Stimulated activated CD8-positive, alpha-beta memory T cell treated with anti-CD3 and anti-CD28 coated beads, Interleukin-4, amount 100 ng/mL, for 24 hours (primary cell): ENCODE data around the gene FGR.
"Not testable (repeated sequence)": the region's sequence is repeated elsewhere in the genome, so short reads cannot be mapped to it uniquely, and the experiment has no call there.

Experiments
- DNase-seq: peaks from one replicate; pipeline ENCODE4 v3.0.0-alpha.2; 2020; ENCODE audit warnings: low read depth

The FGR gene

DNA sequence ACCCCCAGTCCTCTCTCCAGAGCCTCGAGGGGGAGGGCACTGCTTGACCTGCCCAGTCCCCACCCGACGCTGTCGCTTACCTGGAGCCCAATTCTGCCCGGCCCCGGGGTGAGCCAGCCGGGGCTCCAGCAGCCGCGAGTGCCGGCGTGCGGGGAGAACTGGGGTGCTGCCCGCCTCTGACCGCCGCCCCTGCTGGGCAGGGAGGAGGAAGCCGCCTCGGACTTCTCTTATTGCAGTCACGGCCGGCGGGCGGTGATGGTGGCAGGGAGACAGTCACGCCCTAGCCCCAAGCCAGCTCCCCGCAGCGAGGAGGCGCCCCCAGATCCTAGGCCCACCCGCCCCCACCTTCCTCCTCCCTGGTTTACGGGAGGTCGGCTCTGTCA lies at the start of gene FGR:
TSS of gene FGR (minus strand) at position 201 of the 383 bp plus-strand sequence. CDS start 11,269 bp downstream, outside the sequence.
- no peak for DNase-seq

DNA sequence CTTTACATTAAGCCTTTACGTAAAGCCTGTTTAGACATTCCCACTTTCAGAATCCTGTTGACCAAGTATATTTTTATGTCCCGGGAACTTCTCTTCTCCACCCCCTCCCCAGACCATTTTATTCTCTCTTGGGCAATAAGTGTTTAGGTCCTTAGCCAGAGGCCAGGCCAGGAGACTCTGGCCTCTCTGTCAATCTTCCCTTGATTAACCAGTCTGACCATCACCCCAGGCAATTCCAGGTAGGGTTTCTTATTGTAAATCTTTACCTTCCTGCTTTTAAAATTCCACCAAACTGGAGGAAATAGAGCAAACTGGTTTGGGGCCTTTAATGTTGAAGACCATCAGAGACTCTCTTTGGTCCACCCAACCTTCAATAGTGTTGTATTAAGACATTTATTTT lies 49.2 kb upstream of the FGR start:
- no peak for DNase-seq

DNA sequence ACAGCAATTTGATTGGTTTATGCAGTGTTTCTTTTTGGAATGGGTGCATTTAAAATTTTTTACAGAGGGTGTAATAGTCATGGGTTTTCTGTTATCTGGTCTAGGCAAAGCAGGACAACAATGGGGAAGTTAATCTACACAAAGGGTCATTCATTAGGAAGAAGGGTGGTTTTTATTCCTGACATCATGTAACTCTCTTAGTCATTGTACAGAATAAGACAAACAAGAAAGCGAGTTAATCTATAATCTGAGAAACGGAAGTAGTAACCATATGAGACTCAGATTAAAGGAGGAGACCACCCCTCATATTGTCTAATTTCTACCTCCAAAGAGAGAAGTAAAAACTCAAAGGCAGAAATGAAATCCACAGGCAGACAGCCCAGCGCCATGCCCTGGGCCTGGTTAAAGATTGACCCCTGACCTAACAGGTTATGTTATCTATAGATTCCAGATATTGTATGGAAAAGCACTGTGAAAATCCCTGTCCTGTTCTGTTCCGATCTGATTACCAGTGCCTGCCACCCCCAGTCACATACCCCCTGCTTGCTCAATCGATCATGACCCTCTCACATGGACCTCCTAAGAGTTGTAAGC lies 47.5 kb upstream of the FGR start:
- no peak for DNase-seq

DNA sequence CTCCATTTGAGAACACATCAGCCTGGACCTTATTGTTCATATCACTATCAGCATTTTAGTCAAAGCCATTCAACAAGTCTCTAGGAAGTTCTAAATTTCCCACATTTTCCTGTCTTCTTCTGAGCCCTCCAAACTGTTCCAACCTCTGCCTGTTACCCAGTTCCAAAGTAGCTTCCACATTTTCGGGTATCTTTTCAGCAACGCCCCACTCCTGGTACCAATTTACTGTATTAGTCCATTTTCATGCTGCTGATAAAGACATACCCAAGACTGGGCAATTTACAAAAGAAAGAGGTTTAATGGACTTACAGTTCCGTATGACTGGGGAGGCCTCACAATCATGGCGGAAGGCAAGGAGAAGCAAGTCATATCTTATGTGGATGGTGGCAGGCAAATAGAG lies 46.6 kb upstream of the FGR start:
- DNase-seq: not testable (repeated sequence)

DNA sequence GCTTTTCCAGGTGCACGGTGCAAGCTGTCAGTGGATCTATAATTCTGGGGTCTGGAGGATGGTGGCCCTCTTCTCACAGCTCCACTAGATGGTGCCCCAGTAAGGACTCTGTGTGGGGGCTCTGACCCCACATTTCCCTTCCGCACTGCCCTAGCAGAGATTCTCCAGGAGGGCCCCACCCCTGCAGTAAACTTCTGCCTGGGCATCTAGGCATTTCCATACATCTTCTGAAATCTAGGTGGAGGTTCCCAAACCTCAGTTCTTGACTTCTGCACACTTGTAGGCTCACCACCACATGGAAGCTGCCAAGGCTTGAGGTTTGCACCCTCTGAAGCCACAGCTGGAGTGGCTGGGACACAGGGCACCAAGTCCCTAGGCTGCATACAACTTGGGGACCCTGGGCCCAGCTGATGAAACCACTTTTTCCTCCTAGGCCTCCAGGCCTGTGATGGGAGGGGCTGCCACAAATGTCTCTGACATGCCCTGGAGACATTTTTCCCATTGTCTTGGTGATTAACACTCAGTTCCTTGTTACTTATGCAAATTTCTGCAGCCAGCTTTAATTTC lies 45.3 kb upstream of the FGR start:
- not testable (repeated sequence) for DNase-seq

DNA sequence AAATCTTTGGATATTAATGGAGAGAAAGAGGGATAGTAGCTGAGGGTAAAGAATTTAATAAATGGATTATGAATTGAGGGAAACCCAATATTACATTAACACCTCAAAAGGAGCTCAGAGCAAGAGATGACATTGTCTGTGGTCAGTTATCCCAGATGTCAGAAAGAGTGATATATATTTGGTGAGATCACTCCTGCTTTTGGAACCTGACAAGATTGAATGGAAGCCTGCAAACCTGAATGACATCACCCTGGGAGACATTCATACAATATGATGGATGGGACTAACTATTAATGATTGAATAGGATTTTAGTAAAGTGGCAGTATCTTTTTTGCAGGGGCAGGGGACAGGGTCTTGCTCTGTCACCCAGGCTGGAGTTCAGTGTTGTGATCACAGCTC lies 43.8 kb upstream of the FGR start:
- DNase-seq: no peak

DNA sequence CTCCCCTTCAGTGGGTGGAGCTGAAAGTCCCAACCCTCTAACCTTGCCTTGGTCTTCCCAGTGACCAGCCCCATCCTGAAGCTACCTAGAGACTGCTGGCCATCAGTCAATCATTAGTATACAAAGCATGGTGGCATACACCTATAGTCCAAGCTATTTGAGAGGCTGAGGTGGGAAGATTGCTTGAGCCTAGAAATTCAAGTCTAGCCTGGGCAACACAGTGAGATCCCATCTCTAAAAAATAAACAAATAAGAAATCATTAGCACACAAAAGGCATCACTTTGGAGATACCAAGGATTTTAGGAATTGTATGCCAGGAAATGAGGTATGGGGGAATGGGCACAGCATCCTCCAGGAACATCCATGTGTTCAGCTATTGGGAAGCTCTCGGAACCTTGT lies 41.4 kb upstream of the FGR start:
- no peak for DNase-seq

DNA sequence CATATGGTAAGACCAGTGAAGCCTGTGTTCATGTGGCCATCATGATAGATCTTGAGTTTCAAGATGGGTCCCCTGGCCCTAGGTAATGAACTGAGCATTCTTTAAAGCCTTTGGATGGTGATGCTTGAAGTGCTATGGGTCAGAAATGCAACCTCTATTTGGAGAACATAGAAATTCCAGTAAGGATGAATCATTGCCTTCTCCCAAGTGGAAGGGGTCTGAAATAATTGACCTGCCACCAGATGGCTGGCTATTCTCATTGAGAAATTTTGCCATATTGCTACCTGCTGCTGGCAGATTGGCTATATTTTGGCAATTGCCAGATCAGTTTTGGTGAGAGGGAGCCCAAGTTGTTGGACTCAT lies 37.7 kb upstream of the FGR start:
- DNase-seq: no peak

DNA sequence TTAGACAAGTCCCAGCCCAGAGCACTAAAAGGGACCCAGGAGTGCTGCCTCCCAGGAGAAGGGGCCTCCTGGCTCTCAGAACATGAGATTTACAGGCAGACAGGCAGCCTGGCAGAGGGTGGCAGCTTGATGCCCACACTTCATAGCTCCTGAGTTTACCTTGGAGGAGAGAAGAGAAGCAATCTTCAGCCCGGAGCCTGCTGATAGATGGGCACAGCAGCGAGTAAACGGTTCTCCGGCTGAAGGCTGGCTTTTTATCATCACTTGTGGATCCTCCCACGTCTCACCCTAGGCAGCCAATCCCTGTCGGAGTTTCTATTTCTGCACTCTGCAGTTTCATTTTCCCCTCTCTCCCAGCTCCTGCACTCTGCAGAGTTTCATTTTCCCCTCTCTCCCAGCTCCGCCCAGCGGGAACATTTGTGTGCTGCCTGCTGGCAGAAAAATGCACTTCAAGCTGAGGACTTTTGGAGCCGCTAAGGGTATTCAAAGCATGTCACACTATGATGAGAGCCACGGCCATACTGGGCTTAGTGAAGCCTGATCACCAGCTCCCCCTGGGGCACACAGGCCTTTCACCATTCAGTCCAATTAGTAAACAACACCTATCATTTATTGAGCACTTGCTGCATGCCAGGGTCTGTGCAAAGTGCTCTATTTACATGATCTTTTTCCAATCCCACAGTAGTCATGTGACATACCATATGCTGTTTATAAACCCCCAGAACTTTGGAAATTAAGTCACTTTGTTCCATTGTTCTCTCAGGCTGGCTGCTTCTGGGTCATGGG lies 37.2 kb upstream of the FGR start, which contains the start of gene IFI6:
TSS of gene IFI6 (minus strand) at position 229 of the 786 bp plus-strand sequence. CDS start 2,878 bp downstream, outside the sequence.
- peak; percentile 55 for DNase-seq

DNA sequence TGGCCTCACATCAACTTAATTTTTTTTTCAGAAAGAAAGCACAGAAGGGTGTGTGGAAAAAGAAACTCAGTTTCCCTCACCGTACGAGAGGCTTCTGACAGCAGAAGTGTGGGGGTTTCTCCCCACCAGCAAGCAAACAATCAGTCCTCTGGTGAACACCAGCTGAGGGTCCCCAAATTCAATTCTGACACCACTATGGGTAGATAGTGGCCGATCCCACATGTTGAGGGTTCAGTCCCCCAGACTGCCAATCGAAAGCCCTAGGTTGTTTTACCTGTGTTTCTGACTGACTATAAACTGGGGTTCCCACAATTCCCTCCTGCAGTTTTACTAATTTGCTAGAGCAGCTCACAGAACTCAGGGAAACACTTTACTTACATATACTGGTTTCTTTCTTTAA lies 34.9 kb upstream of the FGR start:
- DNase-seq: no peak

DNA sequence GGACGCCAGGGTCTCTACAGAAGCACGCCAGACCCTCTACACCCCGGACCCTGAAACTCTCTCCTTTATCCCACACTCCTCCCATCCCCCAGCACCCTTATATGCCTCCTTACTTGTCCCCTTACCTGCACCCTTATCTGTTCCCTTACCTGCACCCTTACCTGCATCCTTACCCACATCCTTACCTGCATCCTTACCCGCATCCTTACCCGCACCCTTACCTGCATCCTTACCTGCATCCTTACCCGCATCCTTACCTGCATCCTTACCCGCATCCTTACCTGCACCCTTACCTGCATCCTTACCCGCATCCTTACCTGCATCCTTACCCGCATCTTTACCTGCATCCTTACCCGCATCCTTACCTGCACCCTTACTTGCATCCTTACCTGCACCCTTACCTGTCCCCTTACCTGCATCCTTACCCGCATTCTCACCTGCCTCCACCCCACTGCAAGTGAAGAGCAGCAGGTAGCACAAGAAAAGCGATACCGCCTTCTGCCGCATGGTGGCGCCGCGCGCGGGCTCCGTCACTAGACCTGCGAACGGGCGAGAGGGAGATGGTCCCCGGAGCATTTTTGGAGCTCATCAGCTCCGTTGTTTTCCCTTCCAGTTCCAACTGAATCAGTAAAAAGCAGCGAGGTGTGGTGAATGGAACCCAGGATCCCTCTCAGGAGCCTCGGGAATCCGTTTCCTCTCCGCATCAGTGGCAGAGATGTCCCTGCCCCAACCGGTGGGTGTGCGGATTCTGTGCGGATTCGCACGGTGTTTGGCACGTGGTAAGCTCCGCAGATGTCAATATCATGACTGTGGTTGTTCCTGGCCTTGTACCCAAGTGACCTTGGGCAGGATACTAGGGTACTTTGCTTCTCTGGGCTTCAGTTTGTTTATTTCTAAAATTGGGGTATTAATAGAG lies 34.1 kb upstream of the FGR start:
- DNase-seq: peak; percentile 80

DNA sequence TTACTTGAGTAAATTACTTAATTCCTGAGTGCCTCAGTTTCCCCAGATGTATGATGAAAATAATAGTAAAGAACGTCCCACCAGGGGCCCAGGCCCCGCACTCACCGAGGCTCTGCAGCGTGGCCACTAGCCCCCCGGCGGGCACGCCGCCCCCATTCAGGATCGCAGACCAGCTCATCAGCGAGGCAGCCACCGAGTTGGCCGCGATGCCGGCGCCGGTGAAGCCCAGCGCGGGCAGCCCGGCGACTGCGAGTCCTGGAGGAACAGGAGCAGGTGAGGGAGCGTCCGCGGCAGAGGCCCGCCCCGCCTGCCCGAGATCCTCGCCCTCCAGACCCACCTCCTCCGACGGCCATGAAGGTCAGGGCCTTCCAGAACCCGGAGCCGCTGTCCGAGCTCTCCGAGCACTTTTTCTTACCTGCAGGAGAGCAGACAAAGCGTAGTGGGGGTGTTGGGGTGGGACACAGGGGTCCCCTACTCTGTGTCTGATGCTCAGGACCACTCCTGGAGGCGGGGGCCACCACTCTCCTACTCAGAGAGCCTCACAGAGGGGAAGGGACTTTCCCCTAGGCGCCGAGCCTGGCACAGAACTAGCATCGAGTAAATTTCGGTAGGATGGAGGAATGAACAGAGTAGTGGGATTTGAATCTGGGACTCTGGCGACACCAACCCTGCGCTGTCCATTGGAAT lies 33.3 kb upstream of the FGR start:
- DNase-seq: no peak

DNA sequence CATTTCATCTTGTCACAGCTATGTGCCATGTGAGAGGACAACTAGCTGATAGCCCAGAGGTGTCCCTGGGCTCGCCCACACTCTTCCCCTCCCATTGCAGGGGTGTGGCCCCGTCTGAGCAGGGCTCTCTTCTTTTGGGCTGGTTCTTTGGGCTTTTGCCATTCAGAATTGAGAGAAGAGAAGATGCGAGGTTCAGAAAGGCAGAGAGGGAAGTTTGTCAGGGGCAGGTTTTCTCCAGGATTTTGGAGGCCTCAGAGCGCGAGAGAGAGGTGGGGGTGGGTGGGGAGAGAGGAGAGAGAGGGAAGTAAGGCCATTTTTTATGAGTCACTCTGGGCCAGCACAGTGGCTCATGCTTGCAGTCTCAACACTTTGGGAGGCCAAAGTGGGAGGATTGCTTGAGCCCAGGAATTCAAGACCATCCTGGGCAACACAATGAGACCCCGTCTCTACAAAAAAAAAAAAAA lies 31.8 kb upstream of the FGR start:
- no peak for DNase-seq

DNA sequence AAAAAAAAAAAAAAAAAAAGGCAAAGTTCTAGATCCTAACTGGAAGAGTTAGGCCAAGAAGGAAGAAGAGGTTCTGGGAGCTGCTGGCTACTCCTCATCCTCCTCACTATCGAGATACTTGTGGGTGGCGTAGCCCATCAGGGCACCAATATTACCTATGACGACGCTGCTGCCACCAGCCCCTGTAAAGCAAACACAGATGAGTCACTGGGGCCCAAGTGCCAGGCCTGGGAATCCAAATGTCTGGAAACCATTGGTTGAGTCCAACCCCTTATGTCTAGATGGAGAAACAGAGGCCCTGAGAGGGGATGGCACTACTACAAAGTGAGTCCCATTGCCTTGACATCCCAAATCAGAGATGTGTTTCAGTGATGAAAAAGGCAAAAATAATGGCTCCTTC lies 31.3 kb upstream of the FGR start:
- no peak for DNase-seq

DNA sequence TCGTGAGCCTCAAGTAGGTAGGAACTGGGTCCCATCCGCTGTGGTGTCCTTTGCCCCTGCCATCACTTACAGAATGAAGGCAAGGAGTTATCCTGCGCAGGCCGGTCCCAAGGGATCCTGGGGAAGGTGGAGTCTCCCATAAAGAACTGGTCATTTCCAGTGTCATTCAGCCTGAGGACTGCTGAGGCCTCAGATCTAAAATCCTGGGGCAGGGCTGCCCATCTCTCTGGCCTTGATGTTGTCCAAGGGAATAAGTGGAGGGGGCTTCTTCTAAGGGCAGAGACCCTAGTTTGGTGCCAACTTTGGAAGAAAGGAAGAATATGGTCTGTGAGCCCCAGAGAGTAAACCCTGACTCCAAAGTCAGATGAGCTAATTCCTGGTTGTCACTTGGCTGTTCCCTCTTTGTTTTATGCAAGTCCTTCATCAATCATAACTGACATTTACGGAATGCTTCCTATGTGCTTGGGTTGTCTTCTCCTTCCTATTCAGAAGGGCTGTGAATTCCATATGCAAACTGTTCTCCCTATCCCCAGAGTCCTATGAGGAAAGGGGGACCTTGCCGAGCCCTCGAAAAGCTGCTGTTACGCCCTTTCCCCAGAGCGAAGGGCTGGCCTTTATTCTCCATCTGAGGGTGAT lies 30.1 kb upstream of the FGR start:
- no peak for DNase-seq

DNA sequence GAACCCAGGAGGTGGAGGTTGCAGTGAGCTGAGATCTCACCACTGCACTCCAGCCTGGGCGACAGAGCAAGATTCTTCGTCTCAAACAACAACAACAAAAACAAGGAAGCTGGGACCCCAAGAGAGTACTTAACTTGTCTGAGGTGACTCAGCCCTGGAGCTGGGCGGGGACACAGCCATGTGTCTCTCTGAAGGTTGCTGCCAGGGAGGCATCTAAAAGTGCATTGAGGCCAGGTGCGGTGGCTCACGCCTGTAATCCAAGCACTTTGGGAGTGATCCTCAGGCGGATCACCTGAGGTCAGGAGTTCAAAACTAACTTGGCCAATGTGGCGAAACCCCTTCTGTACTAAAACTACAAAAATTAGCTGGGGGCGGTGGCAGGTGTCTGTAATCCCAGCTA lies 29.3 kb upstream of the FGR start:
- no peak for DNase-seq

DNA sequence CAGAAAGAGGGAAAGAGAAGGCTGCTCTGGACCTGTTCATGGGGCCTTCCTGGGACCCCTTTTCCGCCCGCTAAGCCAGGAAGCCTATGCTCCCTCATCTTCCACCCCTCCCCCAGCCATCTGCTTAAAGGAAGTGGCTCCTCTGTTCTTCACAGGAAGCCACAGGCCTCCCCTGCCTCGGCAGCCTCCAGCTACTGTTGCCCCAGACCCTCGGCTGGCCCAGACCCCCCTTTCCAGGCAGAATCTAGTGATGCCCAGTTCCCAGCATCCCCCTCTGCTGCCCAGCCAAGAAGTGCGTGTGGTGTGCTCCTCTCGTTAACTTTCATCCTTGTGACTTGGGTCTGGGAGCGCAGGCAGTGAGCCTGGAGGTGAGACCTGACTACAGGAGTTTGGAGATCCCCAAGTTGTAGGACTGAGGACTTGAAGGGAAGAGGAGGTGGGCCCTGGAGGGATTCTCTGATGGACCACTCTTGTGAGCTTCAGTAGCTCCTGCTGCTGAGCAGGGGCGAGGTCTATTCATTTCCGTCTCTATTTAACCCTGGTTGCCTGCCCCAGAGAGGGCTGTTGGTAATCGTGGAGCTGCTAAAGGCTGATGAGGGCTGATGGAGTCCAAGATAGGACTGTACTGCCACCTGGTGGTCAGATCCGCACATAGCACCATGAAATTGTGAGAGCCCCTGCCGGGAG lies 27.9 kb upstream of the FGR start:
- DNase-seq: peak; percentile 81

DNA sequence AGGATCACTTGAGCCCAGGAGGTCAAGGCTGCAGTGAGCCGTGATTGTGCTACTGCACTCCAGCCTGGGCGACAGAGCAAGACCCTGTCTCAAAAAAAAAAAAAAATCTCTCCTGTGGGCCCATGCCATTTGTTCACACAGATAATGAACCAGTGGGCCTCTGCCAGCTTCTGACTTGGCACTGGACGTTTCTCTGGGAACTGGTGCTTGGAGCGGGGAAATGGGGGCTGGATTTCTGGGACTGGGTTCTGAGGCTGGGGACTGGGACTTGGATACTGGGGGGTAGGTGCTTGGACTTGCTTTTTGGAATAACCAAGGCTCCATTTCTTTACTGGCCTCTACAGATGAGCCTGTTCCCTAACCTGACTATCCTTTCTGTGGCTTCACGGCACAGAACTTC lies 27.3 kb upstream of the FGR start:
- no peak for DNase-seq

DNA sequence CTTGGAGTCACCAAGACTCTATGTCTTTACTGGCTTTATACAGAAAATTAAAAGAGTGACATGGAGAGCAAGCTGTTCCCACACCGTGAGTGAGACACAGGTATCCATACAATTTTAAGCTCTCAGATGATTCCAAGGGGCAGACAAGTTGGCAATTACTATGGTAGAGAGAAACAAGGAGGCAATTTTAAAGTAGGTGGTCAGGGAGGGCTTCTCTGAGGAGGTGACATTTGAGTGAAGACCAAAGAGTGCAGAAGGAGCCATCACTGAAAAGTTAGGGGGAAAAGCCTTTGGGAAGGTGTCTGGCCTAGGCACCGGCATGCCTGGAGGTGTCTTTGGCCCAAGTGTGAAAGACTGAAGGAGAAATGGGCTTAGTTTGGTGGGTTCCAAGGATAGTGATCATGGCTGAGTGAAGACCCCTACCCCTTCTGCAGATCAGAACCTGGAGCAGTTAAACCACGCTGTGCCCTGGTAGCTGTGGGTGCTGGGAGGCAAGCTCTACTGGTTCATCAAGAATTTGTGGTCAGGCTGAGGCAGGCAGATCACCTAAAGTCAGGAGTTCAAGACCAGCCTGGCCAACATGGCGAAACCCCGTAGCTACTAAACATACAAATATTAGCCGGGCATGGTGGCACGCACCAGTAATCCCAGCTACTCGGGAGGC lies 26.6 kb upstream of the FGR start:
- no peak for DNase-seq

DNA sequence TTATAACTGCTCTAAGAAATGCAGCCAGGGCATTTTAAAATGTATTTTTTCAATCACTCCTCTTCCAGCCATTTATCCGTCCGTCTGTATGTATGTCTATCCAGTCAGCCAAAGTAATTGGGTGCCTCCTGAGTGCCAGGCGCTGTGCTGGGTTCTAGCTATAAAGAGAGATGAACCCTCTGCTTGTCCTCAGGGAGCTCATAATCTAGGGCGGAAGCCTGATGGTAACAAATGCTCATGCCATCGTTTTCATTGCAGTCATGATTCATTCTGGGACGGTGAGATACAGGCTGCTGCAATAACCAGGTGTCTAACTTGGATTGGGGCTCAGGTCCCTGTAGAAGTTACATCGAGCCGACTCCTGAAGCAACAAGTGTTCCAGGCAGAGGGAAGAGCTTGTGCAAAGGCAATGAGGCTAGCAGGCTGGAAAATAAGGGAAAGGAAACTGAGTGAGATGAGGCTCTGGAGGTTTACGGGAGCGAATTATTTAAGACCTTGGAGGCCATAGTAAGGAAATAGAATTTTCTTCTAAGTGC lies 25.4 kb upstream of the FGR start:
- DNase-seq: no peak
